ENCODE results near the gene PRSS1.

PRSS1 gene

DNA sequence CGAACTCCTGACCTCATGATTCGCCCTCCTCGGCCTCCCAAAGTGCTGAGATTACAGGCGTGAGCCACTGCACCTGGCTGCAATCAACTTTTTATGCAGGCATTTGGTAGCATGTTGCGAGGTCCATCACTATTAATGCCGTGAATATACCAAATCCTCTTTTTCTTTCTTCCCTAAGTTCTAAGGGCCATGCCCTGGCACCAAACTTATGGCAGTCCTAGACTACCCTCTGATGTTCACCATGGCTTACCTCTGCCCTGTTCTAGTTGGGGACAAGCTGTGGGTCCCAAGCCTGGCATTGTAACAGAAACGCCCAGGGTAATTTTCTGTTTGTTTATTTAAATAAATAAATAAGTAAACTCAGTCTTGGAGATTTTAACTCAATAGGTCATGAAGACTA, 34.8 kb downstream of the PRSS1 start:
- no peak overlapping the region for H3K27ac ChIP-seq
- CTCF ChIA-PET = interaction anchor here (2.7 kb wide), 1 partner anchor 180 kb away, joined by 15 read pairs; no protein-coding TSS in a partner anchor
- no peak for DNase-seq (ENCODE audit: low spot score)
- POLR2A ChIA-PET (ENCODE audit: low non-redundant PET) = no interaction called here
- TF ChIP-seq, protein P1, sequence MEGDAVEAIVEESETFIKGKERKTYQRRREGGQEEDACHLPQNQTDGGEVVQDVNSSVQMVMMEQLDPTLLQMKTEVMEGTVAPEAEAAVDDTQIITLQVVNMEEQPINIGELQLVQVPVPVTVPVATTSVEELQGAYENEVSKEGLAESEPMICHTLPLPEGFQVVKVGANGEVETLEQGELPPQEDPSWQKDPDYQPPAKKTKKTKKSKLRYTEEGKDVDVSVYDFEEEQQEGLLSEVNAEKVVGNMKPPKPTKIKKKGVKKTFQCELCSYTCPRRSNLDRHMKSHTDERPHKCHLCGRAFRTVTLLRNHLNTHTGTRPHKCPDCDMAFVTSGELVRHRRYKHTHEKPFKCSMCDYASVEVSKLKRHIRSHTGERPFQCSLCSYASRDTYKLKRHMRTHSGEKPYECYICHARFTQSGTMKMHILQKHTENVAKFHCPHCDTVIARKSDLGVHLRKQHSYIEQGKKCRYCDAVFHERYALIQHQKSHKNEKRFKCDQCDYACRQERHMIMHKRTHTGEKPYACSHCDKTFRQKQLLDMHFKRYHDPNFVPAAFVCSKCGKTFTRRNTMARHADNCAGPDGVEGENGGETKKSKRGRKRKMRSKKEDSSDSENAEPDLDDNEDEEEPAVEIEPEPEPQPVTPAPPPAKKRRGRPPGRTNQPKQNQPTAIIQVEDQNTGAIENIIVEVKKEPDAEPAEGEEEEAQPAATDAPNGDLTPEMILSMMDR (conservative IDR thresholded peaks at IDR 0.05; ENCODE audit: low read depth) = no peak

GRCh38 chr7:142784716-142785115, 35.4 kb downstream of the PRSS1 start:
- ChIA-PET POLR2A (ENCODE audit: low non-redundant PET) (no interaction called here), CTCF (interaction anchor here (2.7 kb wide), 1 partner anchor 181 kb away, joined by 15 read pairs; no protein-coding TSS in a partner anchor)
- no peak for DNase-seq (ENCODE audit: low spot score)
- H3K27ac ChIP-seq = no peak overlapping the region
- TF ChIP-seq, protein P1 (conservative IDR thresholded peaks at IDR 0.05; ENCODE audit: low read depth) = no peak

GRCh38 chr7:142785841-142786250, 36.6 kb downstream of the PRSS1 start:
- TF ChIP-seq, protein P1 (conservative IDR thresholded peaks at IDR 0.05; ENCODE audit: low read depth) = no peak
- no peak for DNase-seq (ENCODE audit: low spot score)
- POLR2A ChIA-PET (ENCODE audit: low non-redundant PET) = no interaction called here
- H3K27ac ChIP-seq = no peak overlapping the region
- CTCF ChIA-PET = interaction anchor here (0.6 kb wide), 1 partner anchor 290 kb away, joined by 3 read pairs; no protein-coding TSS in a partner anchor

- TF ChIP-seq, protein P1 (conservative IDR thresholded peaks at IDR 0.05; ENCODE audit: low read depth) = no peak
- no peak overlapping the region for H3K27ac ChIP-seq
- ChIA-PET POLR2A (ENCODE audit: low non-redundant PET) (no interaction called here), CTCF (no interaction called here)
- no peak for DNase-seq (ENCODE audit: low spot score)
These were observed 37.9 kb downstream of the PRSS1 start for GRCh38 chr7:142787034-142787768.

DNA sequence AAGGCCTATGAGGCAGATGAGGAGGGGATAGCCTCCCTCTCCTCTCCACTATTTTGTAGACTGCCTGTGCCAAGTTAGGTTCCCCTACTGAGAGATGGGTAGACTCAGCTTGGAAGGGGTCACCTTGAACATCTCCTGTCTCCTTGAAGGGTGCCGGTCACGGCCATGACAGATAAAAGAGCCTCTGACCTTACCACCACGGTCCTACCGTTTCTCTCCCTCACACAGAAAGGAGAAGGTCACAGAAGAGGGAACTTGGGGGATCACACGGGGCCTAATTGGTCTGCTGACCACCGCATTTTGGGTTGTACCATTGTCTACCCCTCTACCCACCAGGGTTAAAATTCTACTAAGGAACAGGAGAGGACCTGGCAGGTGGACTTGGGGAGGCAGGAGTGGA, 38.5 kb downstream of the PRSS1 start:
- H3K27ac ChIP-seq = no peak overlapping the region
- ChIA-PET POLR2A (ENCODE audit: low non-redundant PET) (no interaction called here), CTCF (no interaction called here)
- TF ChIP-seq, protein P1 (conservative IDR thresholded peaks at IDR 0.05; ENCODE audit: low read depth) = no peak
- no peak for DNase-seq (ENCODE audit: low spot score)

DNA sequence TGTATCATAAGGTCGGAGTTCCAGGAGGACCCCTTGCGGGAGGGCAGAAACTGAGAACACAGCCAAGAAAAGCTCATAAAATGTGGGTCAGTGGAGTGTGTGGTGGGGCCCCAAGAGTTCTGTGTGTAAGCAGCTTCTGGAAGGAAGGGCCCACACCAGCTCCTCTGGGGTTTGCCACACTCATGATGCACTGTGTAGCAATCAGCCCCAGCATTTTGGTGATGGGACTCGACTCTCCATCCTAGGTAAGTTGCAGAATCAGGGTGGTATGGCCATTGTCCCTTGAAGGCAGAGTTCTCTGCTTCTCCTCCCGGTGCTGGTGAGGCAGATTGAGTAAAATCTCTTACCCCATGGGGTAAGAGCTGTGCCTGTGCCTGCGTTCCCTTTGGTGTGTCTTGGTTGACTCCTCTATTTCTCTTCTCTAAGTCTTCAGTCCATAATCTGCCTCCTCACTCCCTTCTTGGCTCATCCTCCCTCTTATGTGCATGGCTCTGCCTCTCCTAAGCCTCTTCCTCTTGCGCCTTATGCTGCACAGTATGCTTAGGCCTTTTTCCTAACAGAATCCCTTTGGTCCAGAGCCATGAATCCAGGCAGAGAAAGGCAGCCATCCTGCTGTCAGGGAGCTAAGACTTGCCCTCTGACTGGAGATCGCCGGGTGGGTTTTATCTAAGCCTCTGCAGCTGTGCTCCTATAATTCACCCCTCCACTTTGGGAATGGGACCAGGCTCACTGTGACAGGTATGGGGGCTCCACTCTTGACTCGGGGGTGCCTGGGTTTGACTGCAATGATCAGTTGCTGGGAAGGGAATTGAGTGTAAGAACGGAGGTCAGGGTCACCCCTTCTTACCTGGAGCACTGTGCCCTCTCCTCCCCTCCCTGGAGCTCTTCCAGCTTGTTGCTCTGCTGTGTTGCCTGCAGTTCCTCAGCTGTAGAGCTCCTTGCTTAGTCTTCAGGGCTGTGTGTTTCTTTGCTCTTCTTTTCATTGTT, 39.3 kb downstream of the PRSS1 start:
- no peak for DNase-seq (ENCODE audit: low spot score)
- ChIA-PET CTCF (no interaction called here), POLR2A (ENCODE audit: low non-redundant PET) (no interaction called here)
- no peak overlapping the region for H3K27ac ChIP-seq
- TF ChIP-seq, protein P1 (conservative IDR thresholded peaks at IDR 0.05; ENCODE audit: low read depth) = no peak
